HG03196 (cell line): Measurements from ENCODE around the gene SPG7.

Source experiments
- ATAC-seq: cut with Tn5 transposase; IDR thresholded peaks from one replicate; pipeline ENCODE4 v1.9.1; 2021; ENCODE audit not compliant: unreplicated experiment

Gene SPG7

DNA sequence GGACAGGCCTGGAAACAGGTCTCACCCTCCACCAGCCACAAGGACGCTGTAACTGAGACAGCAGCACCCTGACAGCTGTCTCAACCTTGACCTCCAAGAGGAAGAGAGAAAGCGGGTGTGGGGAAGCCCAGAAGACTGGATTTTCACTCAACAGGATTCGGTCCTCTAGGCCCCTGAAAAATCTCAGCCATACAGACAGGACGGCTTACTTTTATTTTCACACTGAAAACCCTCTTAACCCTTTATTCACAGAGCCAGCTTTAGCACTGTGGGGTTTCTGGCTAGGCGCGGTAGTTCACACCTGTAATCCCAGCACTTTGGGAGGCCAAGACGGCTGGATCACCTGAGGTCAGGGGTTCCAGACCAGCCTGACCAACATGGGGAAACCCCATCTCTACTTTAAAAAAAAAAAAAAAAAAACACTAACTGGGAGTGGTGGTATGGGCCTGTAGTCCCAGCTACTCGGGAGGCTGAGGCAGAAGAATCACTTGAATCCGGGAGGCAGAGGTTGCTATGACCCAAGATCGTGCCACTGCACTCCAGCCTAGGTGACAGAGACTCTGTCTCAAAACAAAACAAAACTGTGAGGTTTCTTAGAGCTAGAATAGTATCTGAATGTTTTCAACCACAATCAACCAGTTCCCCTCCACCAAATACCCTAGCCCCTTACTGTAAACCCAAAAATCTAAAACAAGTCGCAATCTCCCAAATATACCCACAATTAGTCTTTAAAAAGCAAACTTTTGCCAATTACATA is 23.1 kb upstream of the SPG7 start:
- ATAC-seq: no peak

DNA sequence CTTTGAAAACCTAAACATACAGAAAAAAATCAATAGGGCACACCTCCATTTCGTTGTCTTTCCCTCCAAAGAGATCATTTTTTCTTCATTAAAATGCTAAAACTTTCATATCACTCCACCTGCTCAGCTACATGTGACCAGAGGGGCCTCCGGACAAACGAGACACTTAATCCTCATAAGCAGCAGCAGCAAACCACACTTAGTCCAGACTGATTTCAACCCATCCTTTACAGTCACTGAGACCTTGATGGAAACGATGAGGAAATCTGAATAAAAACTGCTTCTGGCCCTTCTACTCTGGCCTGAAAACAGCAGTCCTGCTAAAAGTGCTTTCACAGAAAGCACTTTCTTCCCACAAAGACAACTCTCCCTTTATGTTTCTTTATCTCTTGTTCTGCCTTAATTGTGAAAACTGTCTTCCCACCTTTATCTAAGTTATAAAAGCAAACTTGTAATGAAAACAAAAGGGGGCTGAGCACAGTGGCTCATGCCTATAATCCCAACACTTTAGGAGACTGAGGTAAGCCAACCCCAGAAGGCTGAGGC is 22.4 kb upstream of the SPG7 start:
- ATAC-seq: no peak

DNA sequence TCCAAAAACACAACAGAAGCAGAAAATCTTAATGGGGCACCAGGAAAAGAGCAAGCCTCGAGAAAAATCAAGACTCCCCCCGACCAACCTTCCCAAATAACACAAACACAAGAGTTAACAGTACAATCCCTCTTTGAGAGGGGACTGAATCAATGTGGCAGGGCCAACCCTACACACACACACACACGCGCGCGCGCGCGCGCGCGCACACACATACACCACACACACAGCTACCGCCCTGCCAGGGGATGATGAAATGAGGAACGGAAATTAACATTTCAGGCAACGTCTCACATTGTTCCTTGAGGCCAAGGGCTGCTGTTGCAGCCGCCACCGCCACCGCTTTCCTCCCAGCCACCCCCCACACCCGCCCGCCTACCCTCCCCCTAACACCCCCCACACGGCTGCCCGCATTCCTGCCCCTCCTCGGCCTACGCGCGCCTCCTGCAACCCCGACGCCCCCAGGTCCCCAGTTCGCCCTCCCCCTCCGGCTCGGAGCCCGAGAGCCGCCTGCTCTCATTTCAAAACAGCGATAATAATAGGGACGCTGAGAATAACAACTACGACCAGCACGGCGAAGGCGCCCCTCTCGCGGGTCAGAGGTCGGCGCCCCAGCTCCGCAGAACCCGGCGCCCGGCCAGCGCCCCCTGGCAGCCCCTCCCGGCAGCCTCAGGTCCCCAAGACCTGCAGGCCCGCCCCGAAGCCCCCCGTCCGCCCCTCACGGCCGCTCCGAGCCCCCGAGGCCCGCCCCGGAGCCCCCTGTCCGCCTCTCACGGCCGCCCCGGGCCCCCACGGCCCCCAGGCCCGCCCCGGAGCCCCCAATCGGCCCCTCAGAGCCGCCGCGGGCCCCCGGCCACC is 18.9 kb upstream of the SPG7 start:
- ATAC-seq: peak; percentile 27

DNA sequence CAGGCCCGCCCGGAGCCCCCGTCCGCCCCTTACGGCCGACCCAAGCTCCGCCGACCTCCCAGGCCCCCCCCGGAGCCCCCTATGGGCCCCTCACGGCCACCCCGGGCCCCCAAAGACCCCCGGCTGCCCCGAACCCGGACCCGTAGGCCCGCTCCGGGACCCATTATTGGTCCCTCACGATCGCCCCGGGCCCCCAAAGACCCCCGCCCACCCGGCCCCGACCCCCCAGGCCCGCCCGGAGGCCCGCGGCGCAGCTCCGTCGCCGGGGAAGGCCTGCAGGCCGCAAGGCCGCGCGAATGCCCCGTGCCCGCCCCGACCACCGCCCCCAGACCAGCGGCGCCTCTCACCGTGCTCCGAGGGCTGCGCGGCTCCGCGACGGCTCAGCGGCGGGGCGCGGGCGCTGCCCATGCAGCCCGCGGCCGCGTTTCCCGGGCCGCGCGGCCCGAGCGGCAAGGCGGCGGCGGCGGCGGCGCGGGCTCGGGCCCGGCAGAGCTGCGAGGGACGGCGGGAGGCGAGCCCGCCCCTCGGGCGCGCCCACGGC is 18.2 kb upstream of the SPG7 start:
- no peak for ATAC-seq

DNA sequence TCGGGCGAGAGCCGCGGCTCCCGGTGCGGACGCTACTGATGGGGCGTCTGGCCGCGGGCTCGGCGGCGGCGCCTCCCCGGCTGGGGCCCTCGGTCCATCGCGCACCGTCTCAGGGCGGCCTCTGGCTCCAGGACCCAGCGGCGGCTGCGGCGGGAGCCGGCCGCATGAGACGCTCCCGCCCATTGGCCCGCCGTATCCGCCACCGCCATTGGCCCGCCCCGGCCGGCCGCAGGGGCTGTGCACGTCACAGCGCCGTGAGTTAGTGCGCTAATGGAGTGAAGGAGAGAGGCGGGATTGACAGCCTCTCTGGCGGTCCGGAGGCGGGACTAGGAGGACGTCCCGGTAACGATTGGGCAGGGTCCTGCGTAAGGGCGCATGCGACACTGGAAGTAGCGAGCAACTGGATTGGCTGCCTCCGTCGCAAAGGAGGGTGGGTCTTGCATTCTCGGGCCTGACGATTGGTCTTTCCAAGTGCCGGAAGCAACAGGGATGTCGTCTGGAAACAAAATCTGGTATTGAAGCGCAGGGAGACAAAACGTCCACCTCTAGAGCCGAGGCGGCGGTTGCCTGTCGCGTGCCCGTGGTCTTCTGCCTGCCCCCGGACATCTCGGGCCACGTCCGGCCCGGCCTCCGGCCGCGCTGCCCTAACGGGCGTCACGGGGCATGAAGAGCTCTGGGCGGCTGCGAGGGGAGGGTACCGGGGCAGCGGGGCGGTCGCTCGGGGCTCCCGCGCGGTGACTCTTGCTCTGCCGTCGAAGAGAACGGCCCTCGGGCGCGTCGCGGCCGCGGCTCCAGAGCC is 17.6 kb upstream of the SPG7 start, which contains the start of gene ANKRD11:
TSS of gene ANKRD11 (minus strand) at position 123 of the 799 bp plus-strand sequence. CDS start 173,542 bp downstream, outside the sequence.
- peak; percentile 85 for ATAC-seq

DNA sequence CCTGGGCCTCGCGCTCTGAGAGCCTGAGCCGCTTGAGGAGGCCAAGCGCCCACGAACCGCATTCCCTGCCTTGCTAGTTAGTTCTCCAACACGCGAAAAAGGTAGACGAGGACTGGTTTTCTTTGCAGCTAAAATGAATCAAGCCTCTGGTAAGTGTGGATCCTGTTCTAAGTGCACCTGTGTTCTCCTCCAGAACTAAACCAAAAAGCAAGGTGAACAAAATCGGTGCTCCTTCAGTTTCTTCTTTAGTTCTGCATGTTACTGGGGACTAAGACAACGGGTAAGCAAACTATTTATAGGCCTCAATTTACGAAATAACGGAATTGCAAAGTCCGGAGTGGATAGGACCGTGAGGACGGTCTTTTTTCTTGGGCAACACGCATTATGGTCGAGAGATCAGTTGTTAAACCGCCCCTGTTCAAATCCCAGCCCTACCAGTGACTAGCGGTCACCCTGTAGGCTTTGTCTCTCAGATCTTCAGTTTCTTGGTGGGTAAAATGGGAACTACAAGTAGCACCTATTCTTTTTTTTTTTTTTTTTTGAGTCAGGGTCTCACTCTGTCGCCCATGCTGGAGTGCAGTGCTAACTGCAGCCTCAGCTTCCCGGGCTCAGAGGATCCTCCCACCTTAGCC is 16.8 kb upstream of the SPG7 start:
- ATAC-seq: no peak

DNA sequence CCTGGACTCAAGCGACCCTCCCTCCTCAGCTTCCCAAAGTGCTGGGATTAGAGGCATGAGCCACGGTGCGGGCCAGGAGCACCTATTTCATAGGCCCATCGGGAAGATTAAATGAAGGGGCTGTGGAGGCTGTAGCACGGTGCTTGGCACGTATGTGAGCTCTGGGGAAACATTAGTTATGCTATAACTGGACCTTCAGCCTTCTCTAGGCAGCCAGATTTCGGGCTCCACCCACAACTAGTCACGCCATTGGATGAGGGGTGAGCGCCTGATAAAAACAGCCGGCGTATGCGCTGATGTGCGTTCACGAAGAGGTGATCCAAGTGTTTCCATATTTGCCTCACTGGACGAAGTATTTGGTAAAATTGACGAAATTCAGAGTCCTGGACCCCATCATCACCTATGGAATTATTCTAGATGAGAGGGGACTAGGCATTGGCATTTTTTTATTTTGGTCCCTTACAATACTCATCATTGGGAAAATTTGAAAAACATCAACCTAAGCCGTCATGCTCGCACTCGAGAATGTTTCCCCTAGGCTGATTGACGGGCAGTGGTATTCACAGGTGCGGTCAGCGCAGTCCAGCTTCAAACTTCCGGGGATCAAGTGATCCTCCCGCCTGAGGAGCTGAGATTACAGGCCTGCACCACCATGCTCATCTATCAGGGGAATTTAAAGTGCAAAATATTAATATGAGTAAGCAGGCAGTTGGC is 16.1 kb upstream of the SPG7 start:
- ATAC-seq: no peak

DNA sequence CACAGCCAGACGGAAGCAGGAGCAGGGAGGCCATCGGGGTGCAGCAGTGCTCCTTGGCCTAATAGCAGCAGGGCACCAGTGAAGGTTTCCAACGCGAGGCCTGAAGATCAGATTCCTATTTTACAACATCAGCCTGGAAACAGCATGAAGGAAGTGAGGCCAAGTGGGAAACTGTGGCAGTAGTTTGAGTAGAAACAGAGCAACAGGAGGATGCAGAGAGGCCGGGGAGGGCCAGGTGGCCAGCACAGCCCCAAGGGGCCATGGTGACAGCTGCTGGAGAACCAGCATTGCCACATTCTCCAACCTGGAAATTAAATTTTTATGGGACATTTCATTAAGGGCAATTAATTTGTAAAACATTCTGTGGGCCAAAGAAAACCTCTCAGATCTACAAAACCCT is 14.4 kb upstream of the SPG7 start:
- no peak for ATAC-seq

DNA sequence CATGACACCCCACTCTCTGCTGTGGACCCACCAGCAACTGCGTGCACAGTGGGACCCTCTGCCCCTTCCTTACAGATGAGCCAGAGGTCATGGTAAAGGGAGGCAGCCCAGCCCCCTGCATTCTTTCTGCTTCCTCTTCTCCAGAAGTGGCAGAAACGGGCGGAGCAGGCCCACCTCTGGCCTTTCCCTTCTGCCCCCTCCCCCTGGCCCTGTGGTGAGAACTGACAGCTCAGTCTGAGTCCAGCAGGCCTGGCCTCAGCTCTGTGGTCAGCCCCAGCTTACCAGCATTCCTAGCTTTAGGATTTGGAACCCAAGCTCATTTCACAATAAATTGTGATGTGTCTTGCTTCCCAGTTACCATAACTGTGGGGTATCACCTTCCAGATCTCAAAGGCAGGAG is 13.1 kb upstream of the SPG7 start:
- no peak for ATAC-seq

DNA sequence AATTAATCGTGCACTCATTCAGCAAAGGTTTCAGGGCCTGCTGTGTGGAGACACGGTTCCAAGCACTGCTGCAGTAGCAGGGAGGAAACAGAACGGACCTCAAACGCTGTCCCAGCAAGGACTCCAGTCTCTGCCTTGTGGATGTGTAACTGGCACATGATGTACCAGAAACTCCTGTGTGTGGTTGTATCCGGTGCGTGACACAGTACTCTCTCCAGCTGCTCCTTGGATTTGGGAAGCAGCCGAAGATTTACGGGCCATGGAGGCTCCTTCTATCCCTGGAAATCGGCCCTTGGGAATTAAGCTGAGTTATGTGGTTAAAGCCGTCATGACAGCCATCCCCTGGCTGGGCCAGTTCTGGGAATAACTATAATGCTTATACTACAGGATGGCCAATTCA is 9.4 kb upstream of the SPG7 start:
- no peak for ATAC-seq

DNA sequence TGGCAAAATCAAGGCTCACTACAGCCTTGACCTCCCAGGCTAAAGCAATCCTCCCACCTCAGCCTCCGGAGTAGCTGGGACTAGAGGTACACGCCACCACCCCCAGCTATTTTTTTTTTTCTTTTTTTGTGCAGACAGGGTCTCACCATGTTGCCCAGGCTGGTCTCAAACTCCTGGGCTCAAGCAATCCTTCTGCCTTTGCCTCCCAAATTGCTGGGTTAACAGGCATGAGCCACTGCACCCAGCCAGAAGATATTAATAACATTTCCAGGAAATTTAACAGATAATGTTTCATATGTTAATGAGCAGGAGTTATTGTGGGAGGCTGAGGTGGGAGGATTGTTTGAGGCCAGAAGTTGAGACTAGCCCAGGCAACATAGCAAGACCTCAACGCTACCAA is 8.4 kb upstream of the SPG7 start:
- ATAC-seq: no peak

DNA sequence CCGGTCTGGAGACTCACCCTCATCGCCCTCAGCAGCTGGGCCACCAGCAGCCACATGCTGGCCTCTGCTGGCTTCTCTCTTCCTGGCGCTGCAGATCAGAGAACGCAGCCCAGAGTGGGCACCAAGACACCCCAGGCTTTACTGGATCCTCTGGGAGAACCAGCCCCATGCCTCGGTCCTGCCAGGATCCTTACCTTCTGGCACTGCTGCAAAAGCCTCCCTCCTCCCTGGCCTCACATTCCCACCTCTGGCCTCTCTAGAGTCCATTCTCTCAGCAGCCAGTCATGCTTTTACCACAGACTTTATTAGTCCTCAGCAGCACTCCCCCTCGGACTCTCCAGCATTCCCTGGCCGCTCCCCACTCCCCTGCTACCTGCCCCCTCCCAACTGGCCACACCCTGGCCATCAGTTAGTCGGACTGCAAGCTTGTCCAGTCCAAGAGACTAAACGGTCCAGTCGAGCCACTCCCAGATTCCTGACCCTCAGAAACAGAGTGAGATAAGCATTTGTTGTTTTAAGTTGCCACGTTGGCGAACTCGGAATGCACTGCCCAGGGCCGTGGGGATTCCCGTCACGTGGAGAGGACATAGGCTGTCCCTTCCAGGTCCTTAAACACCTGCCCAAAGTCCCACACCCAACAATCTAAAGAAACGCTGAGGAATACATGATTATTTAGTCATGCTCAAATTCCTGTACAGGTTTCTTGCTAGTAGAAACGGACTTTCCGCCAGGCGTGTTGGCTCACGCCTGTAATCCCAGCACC is 5.9 kb upstream of the SPG7 start:
- no peak for ATAC-seq

DNA sequence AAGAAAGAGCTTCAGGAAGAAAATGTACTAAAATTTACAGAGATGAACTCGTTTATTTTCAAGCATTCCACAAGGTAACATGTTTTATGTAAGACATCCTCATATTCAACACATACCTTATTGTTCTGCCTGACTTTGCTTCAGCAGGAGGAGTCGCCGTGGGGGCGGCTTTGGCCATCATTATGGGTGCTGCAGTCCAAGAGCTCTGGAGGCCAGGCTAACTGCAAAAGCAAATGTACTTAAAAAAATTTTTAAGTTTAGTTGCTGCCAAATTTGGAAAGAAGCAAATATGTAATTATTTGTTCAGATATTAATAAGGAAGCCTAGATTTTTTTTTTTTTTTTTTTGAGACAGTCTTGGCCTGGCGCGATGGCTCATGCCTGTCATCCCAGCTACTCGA is 4.1 kb upstream of the SPG7 start:
- ATAC-seq: no peak

DNA sequence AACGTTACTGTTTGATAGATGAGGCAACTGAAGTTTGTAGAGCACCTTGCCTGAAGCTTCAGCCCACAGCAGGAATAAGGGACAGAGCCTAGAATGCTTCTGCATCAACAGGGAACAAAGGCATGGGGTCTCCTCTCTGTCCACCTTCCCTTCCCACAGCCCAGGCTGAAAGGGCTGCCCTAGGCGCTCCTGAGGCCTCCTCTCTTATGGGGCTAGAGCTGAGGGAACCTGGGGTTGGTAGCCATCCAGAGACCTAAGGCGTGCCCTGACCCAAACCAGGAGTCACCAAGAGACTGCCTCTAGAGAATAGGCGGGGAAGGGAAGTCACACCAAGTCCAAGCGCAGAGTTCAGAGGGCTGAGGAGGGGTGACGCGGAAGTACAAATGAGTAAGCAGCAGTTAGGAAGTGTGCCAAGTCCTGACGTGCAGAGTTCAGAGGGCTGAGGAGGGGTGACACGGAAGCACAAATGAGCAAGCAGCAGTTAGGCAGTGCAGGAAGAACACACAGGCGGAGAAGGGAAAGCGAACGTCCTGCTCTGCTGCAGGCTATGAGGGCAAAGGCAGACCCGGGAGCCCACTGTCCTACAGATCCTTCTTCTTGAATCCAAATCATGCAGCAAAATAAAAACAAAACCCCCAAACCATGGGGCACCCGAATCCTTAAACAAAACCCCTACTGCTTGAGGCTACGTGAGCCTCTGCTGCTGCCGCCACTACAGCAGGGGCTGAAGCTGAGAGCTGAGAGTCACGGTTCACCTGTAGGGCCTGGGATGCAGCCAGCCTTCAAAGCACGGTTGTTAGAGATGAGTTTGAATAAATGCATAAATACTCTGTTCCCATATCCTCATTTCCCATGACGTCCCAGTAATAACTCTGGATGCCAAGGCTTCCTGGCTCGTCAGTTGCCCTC is 2.7 kb upstream of the SPG7 start:
- peak; percentile 35 for ATAC-seq

DNA sequence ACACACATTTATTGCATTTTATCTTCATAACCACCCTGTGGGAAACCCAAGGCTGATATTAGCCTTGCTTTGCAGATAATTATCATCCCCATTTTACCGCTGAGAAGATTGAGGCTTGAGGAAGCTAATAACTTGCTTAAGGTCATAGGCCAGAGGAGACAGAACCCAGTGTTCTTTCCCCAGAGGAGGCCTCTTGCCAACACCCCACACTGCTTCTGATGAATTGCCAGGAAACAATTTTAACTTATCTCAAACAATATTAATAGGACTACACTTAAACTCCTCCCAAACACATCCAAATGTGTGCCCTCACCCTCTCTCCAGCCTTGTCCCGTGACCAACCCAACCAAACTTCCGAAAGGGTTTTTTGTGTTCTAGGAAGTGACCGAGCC is 2.1 kb upstream of the SPG7 start:
- ATAC-seq: no peak

DNA sequence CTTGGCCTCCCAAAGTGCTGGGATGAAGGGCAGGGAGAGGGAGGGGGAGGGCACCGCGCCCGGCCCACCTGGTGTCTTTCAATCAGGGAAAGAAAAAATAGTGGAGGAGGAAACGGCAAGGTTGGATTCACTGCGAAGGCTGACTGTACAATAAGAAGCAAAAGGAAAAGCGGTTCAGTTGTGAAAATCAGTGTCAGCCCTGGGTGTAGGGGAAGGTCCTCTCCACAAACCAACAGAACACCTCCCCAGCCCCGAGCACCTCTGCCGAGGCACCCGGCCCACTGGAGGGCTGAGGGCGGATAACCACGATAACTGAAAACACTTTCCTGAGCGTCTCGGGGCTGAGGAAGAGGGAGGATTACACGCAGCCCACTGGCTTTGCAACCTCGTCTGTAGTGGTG is 1.4 kb upstream of the SPG7 start:
- ATAC-seq: no peak

DNA sequence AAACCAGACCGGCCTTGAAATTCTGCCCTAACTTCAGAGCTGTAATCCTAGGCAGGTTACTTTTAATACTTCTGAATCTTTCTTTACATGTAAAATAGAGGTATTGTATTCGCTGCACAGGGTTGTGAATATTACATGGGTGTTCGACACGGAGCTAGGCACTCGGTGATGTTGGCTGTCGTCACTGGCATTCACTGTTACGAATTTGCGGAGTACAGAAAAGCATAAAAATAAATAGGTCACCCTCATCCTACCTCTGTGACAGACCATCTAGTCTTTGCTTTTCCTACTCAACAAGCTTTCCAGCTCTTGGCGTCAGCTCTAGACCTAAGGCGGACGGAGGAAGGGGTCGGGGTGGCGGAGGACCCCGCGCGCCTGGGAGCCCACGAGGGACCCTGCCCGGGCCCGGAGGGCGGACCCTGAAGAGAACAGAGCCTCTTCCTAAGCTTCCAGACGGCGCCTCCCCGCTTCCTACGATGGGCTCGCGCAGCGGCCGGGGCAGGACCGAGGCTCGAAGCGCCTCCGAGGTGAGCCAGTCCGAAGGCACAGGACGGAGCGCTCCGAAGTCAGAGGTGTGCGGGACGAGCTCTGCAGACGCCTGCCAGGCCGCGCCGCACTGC is 879 bp upstream of the SPG7 start:
- peak; percentile 18 for ATAC-seq

DNA sequence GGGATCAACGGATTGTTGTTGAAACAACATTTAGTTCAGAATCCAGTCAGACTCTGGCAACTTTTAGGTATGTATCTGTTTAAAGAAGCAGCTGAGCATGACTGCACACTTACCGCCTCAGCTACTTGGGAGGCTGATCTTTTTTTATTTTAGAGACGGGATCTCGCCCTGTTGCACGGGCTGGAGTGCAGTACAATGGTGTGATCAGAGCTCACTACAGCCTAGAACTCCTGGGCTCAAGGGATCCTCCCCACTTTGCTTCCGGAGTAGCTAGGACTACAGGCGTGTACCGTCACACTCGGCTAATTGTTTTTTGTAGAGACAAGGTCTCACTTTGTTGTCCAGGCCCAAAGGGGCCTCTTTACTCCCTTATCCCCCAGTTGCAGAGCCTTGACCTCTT is 2.3 kb downstream of the SPG7 start:
- no peak for ATAC-seq
